Mucosa of stomach (tissue), 1 donor: ENCODE data around the gene MESD.

Experiments
- H3K27me3 ChIP-seq: one replicate; pipeline ENCODE4 v1.7.0; 2013; ENCODE audit warnings: mild to moderate bottlenecking, low read length; ENCODE audit not compliant: control insufficient read depth, insufficient read depth
- H3K36me3 ChIP-seq: one replicate; pipeline ENCODE4 v1.7.0; 2013; ENCODE audit warnings: low read length; ENCODE audit not compliant: control insufficient read depth, insufficient read depth
- H3K4me1 ChIP-seq: one replicate; pipeline ENCODE4 v1.7.0; 2013; ENCODE audit warnings: mild to moderate bottlenecking, low read length; ENCODE audit not compliant: control insufficient read depth, insufficient read depth
- H3K4me3 ChIP-seq: one replicate; pipeline ENCODE4 v1.7.0; 2013; ENCODE audit warnings: low read length
- H3K9ac ChIP-seq: one replicate; pipeline ENCODE4 v1.7.0; 2013; ENCODE audit warnings: mild to moderate bottlenecking, low read length, moderate library complexity
- H3K9me3 ChIP-seq: one replicate; pipeline ENCODE4 v1.7.0; 2013; ENCODE audit warnings: mild to moderate bottlenecking, low read length, moderate library complexity; ENCODE audit not compliant: control insufficient read depth
- donor health status: Pancreatic carcinoma.

Gene MESD

GRCh38 chr15:81011593-81011992, 22.0 kb upstream of the MESD start:
- no peaks in the 10 kb centered on the region for H3K9me3 ChIP-seq
- no peak overlapping the region for H3K4me3 ChIP-seq
- peaks cover 12% of the 10 kb centered on the region for H3K4me1 ChIP-seq
- no peaks in the 10 kb centered on the region for H3K27me3 ChIP-seq
- no peaks in the 10 kb centered on the region for H3K36me3 ChIP-seq
- H3K9ac ChIP-seq: no peak overlapping the region

GRCh38 chr15:81010086-81010485, 20.5 kb upstream of the MESD start:
- H3K9me3 ChIP-seq: no peaks in the 10 kb centered on the region
- H3K27me3 ChIP-seq: no peaks in the 10 kb centered on the region
- no peak overlapping the region for H3K9ac ChIP-seq
- no peak overlapping the region for H3K4me3 ChIP-seq
- H3K36me3 ChIP-seq: no peaks in the 10 kb centered on the region
- H3K4me1 ChIP-seq: peaks cover 12% of the 10 kb centered on the region

- Histone ChIP-seq H3K36me3 (peaks cover 7% of the 10 kb centered on the region), H3K27me3 (no peaks in the 10 kb centered on the region), H3K9me3 (no peaks in the 10 kb centered on the region), H3K4me1 (peaks cover 15% of the 10 kb centered on the region), H3K4me3 (no peak overlapping the region), H3K9ac (no peak overlapping the region)
Measured at GRCh38 chr15:81008312-81008711, 18.7 kb upstream of the MESD start.

GRCh38 chr15:81007428-81008064, 17.9 kb upstream of the MESD start:
- H3K4me1 ChIP-seq: peaks cover 22% of the 10 kb centered on the region

GRCh38 chr15:81006124-81006523, 16.5 kb upstream of the MESD start:
- Histone ChIP-seq H3K4me3 (no peak overlapping the region), H3K9me3 (no peaks in the 10 kb centered on the region), H3K36me3 (peaks cover 7% of the 10 kb centered on the region), H3K4me1 (peaks cover 26% of the 10 kb centered on the region), H3K27me3 (no peaks in the 10 kb centered on the region), H3K9ac (no peak overlapping the region)

More at GRCh38 chr15:81007428-81008064, 17.9 kb upstream of the MESD start:
- H3K27me3 ChIP-seq: no peaks in the 10 kb centered on the region
- H3K4me3 ChIP-seq: no peak overlapping the region
- no peaks in the 10 kb centered on the region for H3K9me3 ChIP-seq
- H3K36me3 ChIP-seq: peaks cover 7% of the 10 kb centered on the region
- H3K9ac ChIP-seq: no peak overlapping the region

- no peak overlapping the region for H3K9ac ChIP-seq
- H3K36me3 ChIP-seq: peaks cover 7% of the 10 kb centered on the region
- no peak overlapping the region for H3K4me3 ChIP-seq
- no peaks in the 10 kb centered on the region for H3K9me3 ChIP-seq
- H3K4me1 ChIP-seq: peaks cover 27% of the 10 kb centered on the region
- H3K27me3 ChIP-seq: no peaks in the 10 kb centered on the region
Measured at GRCh38 chr15:81003097-81003350, 13.4 kb upstream of the MESD start.

- Histone ChIP-seq H3K4me3 (peak overlapping the region; percentile 25), H3K36me3 (peaks cover 7% of the 10 kb centered on the region), H3K4me1 (peaks cover 21% of the 10 kb centered on the region), H3K9ac (peak overlapping the region; percentile 100), H3K9me3 (no peaks in the 10 kb centered on the region), H3K27me3 (no peaks in the 10 kb centered on the region)
Measured at GRCh38 chr15:81002331-81003096, 12.9 kb upstream of the MESD start.

GRCh38 chr15:81002009-81002330, 12.4 kb upstream of the MESD start:
- Histone ChIP-seq H3K36me3 (peaks cover 7% of the 10 kb centered on the region), H3K9me3 (no peaks in the 10 kb centered on the region), H3K27me3 (no peaks in the 10 kb centered on the region), H3K4me3 (peak overlapping the region; percentile 25), H3K4me1 (peaks cover 20% of the 10 kb centered on the region), H3K9ac (peak overlapping the region; percentile 100)

GRCh38 chr15:81001152-81002008, 11.8 kb upstream of the MESD start:
- Histone ChIP-seq H3K9me3 (no peaks in the 10 kb centered on the region), H3K27me3 (no peaks in the 10 kb centered on the region), H3K9ac (peak overlapping the region; percentile 100), H3K4me1 (peaks cover 20% of the 10 kb centered on the region), H3K36me3 (peaks cover 7% of the 10 kb centered on the region), H3K4me3 (peak overlapping the region; percentile 99)

GRCh38 chr15:81000624-81001151, 11.1 kb upstream of the MESD start, which contains the start of gene TLNRD1:
Gene TLNRD1 (plus strand): TSS chr15:81000923. CDS start chr15:81002272, 1,349 bp downstream.
- no peaks in the 10 kb centered on the region for H3K27me3 ChIP-seq
- no peaks in the 10 kb centered on the region for H3K9me3 ChIP-seq
- H3K4me1 ChIP-seq: peaks cover 20% of the 10 kb centered on the region
- H3K9ac ChIP-seq: peak within 1 kb of the TSS; percentile 100
- H3K36me3 ChIP-seq: peaks cover 7% of the 10 kb centered on the region
- peak within 1 kb of the TSS; percentile 99 for H3K4me3 ChIP-seq

- Histone ChIP-seq H3K27me3 (no peaks in the 10 kb centered on the region), H3K4me1 (peaks cover 20% of the 10 kb centered on the region), H3K4me3 (peak overlapping the region; percentile 99), H3K9me3 (no peaks in the 10 kb centered on the region), H3K9ac (peak overlapping the region; percentile 100), H3K36me3 (peaks cover 7% of the 10 kb centered on the region)
Measured at GRCh38 chr15:81000144-81000623, 10.6 kb upstream of the MESD start.

GRCh38 chr15:80999623-81000036, 10.0 kb upstream of the MESD start:
- H3K9ac ChIP-seq: peak overlapping the region; percentile 100
- peaks cover 20% of the 10 kb centered on the region for H3K4me1 ChIP-seq
- no peaks in the 10 kb centered on the region for H3K27me3 ChIP-seq
- H3K4me3 ChIP-seq: peak overlapping the region; percentile 99
- no peaks in the 10 kb centered on the region for H3K9me3 ChIP-seq
- peaks cover 6% of the 10 kb centered on the region for H3K36me3 ChIP-seq
